ENCODE measurements around the gene SMG6.
"Not testable (repeated sequence)": the region's sequence is repeated elsewhere in the genome, so short reads cannot be mapped to it uniquely, and the experiment has no call there.

SMG6 gene

DNA sequence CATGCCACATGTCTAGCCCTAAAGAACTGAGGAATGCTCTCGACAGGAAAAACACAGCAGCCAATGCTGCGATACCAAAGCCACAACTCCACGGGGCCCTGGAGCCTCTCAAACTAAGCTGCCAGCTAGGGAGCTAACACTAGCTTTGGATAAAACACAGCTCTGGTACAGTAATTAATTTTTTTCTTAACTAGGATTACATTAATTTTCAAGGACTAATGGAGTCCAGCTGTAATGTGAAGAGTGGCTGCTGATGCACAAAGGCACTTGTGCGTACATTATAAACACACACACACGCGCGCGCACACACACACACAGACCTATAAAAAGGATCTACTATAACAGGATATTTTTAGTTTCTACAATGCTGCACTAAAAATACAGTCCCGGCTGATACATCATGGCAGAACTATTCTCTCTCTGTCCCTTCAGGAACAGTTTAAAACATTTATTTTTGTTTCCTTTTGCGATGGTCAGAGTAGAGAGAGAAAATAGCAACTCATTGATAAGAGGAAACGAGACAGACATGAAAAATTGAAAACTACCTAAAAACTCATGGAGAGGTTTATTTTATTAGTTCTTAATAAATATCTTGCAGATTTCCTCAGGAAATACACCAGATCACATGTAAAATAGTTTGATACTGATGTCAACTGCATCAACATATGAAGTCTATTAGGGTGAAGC lies 88.5 kb downstream of the SMG6 start:
- peak overlapping the region; percentile 97 for H3K27ac Mint-ChIP-seq
- peaks cover 63% of the 10 kb centered on the region for H3K4me1 Mint-ChIP-seq (ENCODE audit: low read depth)
- no peaks in the 10 kb centered on the region for H3K27me3 Mint-ChIP-seq
- H3K4me3 Mint-ChIP-seq = peak overlapping the region; percentile 85
- H3K9me3 Mint-ChIP-seq = no peaks in the 10 kb centered on the region
- H3K36me3 Mint-ChIP-seq (ENCODE audit: low read depth) = peaks cover 32% of the 10 kb centered on the region

DNA sequence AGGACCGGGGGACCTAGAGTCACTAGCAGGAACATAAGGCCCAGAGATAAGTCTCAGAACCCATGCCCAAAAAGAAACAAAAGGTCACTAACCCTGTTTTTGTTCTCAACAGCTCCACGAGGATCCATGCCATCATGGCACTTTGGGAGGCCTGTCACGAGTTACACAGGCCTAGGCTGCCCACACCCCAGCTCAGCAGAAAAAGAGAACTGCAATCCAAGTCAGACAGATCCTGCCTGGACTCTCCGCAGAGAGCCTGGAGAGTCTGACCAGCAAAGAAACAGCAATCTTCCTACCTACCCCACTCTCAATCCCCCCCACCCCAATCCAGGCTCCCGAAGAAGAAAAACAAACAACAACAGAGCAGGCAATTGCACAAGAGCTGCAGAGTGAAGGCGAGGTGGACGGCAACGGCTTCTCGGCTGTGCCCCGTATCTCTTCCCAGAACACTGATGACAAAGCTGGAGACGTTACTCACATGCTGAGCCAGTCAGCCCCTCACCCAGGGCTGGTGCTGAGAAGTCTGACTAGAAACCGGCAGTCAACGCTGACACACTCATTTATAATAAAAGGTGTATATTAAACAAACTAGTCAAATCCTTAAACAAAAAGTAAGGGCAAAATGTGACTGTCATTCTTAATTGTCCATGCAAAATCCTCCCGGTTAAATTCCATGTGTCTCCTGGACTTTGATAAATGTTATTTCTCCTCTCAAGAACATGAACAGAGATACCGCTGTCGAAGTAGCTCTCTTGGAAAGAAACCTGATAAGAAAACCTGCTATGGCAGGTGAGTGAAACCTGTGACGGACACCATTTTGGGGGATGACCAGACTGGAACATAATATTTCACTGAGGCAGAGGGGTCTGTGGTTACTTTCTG lies 89.3 kb downstream of the SMG6 start:
- peak overlapping the region; percentile 59 for H3K27ac Mint-ChIP-seq
- H3K36me3 Mint-ChIP-seq (ENCODE audit: low read depth) = peaks cover 32% of the 10 kb centered on the region
- H3K4me3 Mint-ChIP-seq = peak overlapping the region; percentile 85
- H3K4me1 Mint-ChIP-seq (ENCODE audit: low read depth) = peaks cover 63% of the 10 kb centered on the region
- no peaks in the 10 kb centered on the region for H3K9me3 Mint-ChIP-seq
- no peaks in the 10 kb centered on the region for H3K27me3 Mint-ChIP-seq

DNA sequence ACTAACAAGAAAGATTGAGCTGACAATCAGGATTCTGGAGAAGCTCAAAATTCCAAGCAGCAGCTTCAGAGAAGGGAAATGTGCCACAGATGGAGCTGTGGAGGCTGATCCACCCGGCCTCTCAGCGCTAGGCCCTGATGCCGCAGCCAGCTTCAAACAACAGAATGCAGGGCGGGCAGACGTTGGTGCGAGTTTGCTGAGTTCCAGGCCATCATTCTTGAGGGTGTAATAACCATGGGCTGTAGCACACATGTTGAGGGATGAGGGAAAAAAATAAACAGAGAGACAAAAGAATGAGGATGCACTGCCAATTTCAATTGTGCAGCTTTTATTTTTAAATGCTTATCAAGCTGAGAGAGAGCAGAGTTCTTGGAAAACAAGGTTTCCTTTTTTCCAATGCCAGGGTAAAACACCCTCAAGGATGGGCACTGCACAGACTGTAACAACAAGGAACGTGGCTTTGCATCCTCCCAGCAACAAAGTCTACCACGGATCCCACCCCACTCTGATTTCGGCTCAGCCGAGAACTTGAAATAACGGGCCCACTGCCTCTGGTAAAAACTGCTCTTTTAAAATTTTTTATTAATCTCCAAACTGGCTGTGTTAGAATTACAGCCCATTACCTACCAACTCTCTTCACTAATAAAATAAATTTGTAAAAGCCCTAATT lies 90.2 kb downstream of the SMG6 start:
- H3K9me3 Mint-ChIP-seq = no peaks in the 10 kb centered on the region
- H3K4me1 Mint-ChIP-seq (ENCODE audit: low read depth) = peaks cover 60% of the 10 kb centered on the region
- H3K36me3 Mint-ChIP-seq (ENCODE audit: low read depth) = peaks cover 33% of the 10 kb centered on the region
- H3K4me3 Mint-ChIP-seq = peak overlapping the region; percentile 85
- no peaks in the 10 kb centered on the region for H3K27me3 Mint-ChIP-seq
- H3K27ac Mint-ChIP-seq = peak overlapping the region; percentile 3

DNA sequence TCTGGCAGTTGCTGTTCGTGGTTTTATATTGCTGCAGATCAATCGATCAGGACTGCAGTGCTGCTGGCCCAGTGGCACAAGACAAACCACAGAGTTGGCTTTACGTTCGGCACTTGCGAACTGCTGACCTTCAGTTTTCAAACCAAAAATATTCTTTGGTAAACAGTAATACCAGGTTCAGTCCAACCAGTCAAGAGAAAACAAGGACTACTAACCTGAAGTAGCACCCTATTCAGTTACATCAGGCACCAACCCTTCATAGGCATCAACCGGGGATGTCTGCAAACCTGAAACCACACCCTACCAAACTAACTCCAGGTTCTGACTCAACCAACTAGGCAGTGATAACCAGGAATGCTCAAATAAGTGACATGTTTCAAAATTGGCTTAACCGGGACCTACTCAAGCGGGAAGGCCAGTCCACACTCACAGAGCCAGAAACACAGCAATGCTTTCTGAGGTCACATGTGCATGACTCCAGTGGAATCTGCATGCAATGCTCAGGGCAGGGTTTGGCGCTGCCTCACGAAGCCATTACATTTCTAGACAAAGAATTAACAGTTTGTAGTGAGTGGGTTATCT lies 91.1 kb downstream of the SMG6 start:
- H3K4me3 Mint-ChIP-seq = no peak overlapping the region
- no peaks in the 10 kb centered on the region for H3K27me3 Mint-ChIP-seq
- peaks cover 54% of the 10 kb centered on the region for H3K4me1 Mint-ChIP-seq (ENCODE audit: low read depth)

DNA sequence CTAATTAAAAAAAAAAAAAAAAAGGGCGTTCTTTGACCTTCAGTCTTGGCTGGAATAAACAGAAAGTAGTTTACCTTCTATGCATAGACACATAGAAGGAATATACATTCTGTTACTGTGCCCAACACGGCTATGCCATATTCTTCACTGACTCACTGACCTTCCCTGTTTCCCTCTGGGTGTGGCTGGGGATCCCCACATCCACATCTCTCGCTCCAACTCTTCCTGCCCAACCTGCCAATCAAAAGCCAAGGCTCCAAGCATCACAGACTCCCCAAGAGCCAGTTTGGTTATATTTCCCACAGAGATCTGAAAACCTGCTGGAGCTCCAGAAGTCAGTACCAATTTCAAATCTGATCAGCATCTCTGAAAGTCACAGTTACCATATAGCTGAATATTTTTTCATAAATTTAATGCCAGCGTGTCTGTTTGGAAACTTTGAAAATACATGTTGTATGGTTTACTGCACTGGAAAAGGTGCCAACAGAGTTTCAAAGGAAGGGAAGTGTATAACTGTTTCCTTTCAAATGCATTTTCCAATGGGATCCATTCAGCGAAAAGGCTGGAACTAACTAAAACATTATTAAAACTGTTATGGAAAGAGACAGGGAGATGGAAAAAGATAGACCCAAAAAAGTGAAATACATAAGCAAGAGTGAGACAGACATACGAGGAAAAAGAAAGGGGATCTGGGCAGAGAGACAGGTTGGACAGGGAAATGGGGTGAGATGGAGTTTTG lies 91.8 kb downstream of the SMG6 start:
- Mint-ChIP-seq H3K27ac (peak overlapping the region; percentile 49), H3K4me3 (no peak overlapping the region), H3K9me3 (no peaks in the 10 kb centered on the region), H3K4me1 (ENCODE audit: low read depth) (peaks cover 51% of the 10 kb centered on the region), H3K36me3 (ENCODE audit: low read depth) (peaks cover 36% of the 10 kb centered on the region), H3K27me3 (no peaks in the 10 kb centered on the region)

More for the DNA sequence above, 91.1 kb downstream of the SMG6 start:
- peaks cover 36% of the 10 kb centered on the region for H3K36me3 Mint-ChIP-seq (ENCODE audit: low read depth)
- H3K27ac Mint-ChIP-seq = peak overlapping the region; percentile 49
- H3K9me3 Mint-ChIP-seq = no peaks in the 10 kb centered on the region

DNA sequence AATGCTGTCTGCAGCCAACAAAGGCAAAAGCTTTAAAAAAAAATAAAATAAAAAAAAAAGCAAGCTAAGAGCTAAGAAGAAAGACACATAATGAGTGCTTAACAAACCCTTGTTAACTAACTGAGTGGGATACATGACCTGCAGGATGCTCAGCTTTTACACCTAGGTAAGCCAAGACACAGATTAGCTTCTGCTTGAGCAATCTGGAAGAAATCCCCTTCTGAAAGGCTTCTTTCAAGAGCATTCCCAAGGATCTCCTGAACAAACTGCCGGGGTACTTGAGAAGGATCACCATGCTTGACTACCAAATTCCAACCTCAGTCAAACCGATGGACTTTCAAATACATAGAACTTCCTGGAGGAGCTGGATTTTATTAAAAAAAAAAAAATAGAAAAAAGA lies 92.9 kb downstream of the SMG6 start:
- peaks cover 33% of the 10 kb centered on the region for H3K36me3 Mint-ChIP-seq (ENCODE audit: low read depth)
- no peak overlapping the region for H3K4me3 Mint-ChIP-seq
- H3K27ac Mint-ChIP-seq = no peak overlapping the region
- no peaks in the 10 kb centered on the region for H3K27me3 Mint-ChIP-seq
- peaks cover 41% of the 10 kb centered on the region for H3K4me1 Mint-ChIP-seq (ENCODE audit: low read depth)
- H3K9me3 Mint-ChIP-seq = no peaks in the 10 kb centered on the region

DNA sequence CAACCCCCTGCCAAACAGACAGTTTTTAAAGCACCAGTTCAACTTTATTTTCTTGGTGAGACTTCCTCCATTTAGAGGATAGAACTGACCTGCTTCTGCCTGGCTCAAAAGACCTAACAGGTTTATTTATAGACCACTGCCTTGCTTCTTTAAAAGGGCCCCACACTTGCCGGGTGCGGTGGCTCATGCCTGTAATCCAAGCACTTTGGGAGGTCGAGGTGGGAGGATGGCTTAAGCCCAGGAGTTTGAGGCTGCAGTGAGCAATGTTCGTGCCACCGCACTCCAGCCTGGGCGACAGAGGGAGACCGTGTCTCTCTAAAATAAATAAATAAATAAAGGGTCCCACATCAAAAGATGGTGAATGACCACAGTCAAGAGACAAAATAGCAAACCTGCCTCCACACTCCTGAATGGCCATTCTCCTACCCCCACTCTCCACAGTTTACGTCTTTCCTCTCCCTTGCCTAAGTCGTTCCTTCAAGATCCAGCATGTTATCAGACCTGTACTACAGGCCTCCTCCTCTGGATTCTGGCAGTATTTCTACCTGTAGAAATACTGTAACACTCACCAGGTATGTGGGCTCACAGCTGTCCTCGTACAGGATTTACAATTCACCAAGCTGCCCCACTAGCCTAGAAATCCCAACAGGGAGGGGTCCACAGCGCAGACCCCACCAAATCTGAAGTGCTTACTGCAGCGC lies 95.6 kb downstream of the SMG6 start:
- Mint-ChIP-seq H3K27me3 (no peaks in the 10 kb centered on the region), H3K4me3 (no peak overlapping the region), H3K36me3 (ENCODE audit: low read depth) (peaks cover 21% of the 10 kb centered on the region), H3K9me3 (no peaks in the 10 kb centered on the region), H3K27ac (no peak overlapping the region), H3K4me1 (ENCODE audit: low read depth) (peaks cover 20% of the 10 kb centered on the region)

DNA sequence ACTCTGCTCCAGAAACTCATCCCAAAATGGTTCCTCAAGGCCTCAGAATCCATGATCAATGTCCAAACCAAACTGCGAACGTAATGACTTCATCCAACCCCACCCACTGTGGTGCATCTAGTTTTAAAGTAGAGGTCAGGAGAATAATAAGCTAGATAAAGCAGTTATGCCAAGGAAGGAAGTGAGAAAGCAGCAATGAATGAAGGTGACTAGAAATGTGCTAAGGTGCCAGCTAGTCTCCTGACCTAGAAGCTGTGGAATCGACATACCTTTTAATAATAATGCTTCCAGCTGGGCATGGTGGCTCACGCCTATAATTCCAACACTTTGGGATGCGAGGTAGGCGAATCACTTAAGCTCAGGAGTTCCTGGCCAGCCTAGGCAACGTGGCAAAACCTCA lies 99.2 kb downstream of the SMG6 start:
- Mint-ChIP-seq H3K4me1 (ENCODE audit: low read depth) (peaks cover 21% of the 10 kb centered on the region), H3K4me3 (no peak overlapping the region), H3K27ac (no peak overlapping the region), H3K36me3 (ENCODE audit: low read depth) (peaks cover 16% of the 10 kb centered on the region), H3K9me3 (no peaks in the 10 kb centered on the region), H3K27me3 (no peaks in the 10 kb centered on the region)

DNA sequence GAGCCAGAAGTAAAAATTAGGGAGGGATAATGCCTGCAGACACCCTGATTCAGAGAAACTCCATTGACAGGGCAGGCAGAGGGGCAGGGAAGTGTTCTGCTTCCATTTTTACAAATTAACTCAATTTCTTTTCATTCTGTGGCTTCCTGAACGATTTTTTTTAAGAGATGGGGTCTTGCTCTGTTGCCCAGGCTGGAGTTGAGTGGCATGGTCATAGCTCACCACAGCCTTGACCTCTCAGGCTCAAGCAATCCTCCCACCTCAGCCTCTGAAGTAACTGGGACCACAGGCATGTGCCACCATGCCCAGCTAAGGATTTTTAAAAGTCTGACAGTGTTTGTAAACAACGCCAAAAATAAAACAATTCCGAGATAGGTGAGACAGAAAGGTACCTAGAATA lies 99.8 kb downstream of the SMG6 start:
- Mint-ChIP-seq H3K27me3 (no peaks in the 10 kb centered on the region), H3K27ac (no peak overlapping the region), H3K4me3 (no peak overlapping the region), H3K36me3 (ENCODE audit: low read depth) (peaks cover 19% of the 10 kb centered on the region), H3K4me1 (ENCODE audit: low read depth) (peaks cover 21% of the 10 kb centered on the region), H3K9me3 (no peaks in the 10 kb centered on the region)

DNA sequence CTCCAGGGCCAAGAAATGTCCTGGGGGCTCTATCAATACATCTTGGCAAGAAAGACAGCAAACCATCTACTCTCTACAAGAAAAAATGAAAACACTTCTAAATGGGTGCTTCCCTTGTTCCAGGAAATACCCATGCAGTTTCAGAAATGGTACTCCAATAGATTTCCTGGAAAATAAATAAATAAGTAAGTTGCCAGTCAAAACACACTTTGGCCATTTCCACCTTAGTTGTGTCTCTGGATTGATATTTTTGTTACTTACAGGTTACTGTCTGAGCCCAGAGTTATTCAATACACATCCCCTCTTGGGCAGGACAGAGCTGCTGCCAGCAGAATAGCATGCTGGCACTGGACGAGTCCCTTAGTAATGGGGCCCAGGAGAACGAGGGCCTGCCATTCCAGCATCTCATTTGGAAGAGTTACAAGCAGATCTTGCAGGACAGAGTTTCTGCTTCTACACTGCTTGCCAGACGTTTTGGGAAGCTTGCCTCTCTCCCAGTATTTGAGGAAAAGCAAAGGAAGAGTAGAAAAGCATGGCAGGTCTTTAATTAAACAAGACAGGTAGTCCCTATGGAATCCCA lies 100.5 kb downstream of the SMG6 start:
- Mint-ChIP-seq H3K36me3 (ENCODE audit: low read depth) (peaks cover 12% of the 10 kb centered on the region), H3K4me1 (ENCODE audit: low read depth) (peaks cover 21% of the 10 kb centered on the region), H3K27ac (no peak overlapping the region), H3K27me3 (no peaks in the 10 kb centered on the region), H3K9me3 (no peaks in the 10 kb centered on the region), H3K4me3 (no peak overlapping the region)

DNA sequence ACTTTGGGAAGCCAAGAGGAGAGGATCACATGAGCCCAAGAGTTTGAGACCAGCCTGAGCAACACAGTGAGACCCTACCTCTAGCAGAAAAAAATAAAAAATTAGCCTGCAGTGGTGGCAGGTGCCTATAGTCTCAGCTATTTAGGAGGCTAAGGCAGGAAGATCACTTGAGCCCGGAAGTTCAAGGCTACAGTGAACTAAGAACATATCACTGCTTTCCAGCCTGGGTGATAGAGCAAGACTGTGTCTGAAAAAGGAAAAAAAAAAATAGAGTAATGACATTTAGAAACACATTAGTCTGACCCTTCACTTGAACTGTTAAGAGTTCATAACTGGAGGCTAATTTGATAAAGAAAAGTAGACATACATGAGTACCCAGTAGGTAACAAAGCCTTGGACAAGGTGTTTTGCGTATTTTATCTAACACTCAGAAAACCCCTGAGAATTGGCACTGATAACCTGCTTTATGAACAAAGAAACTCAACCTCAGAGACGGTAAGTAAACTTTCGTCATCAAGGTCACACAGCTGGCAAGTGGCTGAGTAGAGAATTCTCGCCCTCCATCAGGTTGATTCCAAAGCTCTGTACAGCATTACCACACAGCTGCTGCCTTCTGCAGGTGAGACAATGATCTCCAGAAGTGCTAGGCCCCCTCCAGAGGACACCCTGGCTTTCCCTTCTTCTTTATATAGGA lies 101.1 kb downstream of the SMG6 start:
- H3K27ac Mint-ChIP-seq = no peak overlapping the region
- H3K9me3 Mint-ChIP-seq = no peaks in the 10 kb centered on the region
- H3K27me3 Mint-ChIP-seq = no peaks in the 10 kb centered on the region
- peaks cover 11% of the 10 kb centered on the region for H3K36me3 Mint-ChIP-seq (ENCODE audit: low read depth)
- peaks cover 21% of the 10 kb centered on the region for H3K4me1 Mint-ChIP-seq (ENCODE audit: low read depth)
- H3K4me3 Mint-ChIP-seq = no peak overlapping the region

DNA sequence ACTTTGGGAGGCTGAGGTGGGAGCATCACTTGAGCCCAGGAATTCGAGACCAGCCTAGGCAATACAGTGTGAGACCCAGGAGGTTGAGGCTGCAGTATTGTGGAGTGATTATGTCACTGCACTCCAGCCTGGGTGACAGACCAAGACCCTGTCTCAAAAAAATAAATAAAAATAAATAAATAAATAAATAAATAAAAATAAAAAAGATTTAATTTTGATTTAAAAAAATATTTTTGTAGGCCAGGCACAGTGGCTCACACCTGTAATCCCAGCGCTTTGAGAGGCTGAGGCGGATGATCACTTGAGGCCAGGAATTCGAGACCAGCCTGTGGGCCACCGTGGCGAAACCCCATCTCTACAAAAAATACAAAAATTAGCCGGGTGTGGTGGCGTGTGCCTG lies 104.2 kb downstream of the SMG6 start:
- H3K4me3 Mint-ChIP-seq, H3K27me3 Mint-ChIP-seq, H3K27ac Mint-ChIP-seq, H3K9me3 Mint-ChIP-seq: not testable (repeated sequence)
- Mint-ChIP-seq H3K4me1 (ENCODE audit: low read depth) (peaks cover 49% of the 10 kb centered on the region), H3K36me3 (ENCODE audit: low read depth) (peaks cover 20% of the 10 kb centered on the region)

DNA sequence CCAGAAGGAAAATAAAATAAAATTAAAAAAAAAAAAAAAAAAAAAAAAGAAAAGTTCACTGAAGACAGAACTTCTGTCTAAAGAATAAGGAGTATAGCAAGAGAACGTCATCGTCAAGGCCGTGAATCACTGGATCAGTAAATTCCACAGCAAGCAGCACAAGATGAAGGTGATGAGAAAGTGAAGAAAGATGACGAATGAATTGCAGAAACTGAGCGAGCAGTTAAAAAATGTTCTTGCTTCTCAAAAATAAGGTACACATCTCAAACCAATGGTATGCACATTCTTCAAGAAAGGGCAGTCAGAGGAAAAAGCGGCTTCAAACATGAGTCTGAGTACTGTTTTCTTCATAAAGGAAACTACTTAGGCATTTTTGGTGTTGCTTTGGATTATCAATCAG lies 104.7 kb downstream of the SMG6 start:
- Mint-ChIP-seq H3K27me3 (no peaks in the 10 kb centered on the region), H3K27ac (no peak overlapping the region), H3K4me1 (ENCODE audit: low read depth) (peaks cover 53% of the 10 kb centered on the region), H3K36me3 (ENCODE audit: low read depth) (peaks cover 24% of the 10 kb centered on the region), H3K9me3 (no peaks in the 10 kb centered on the region), H3K4me3 (no peak overlapping the region)
